B cell (primary cell): ENCODE results near the gene SMCR8. TPM values are rescaled to one million over a fixed set of nuclear protein-coding genes. Genes with fewer than 3 reads are reported as not detected.

Source experiments
- ATAC-seq: fragments of 200-7000 bp; cut with Tn5 transposase; one replicate; pipeline ENCODE4 v1.10.0; 2021; ENCODE audit warnings: low read depth, mild to moderate bottlenecking, moderate number of reproducible peaks, moderate library complexity
- CTCF ChIA-PET: fragments of 350-600 bp; sonication (Branson Sonifier 250); formaldehyde crosslinking; loops from one replicate; lab custom pipeline; 2021; ENCODE audit warnings: antibody characterized with exemption, inconsistent platforms; lab: Charles Lee
- POLR2A ChIA-PET: fragments of 350-600 bp; sonication (Branson Sonifier 250); formaldehyde crosslinking; loops from one replicate; lab custom pipeline; 2021; ENCODE audit warnings: antibody characterized with exemption; lab: Charles Lee
- DNase-seq: peaks from one replicate; pipeline ENCODE4 v3.0.0; 2013
- H2AFZ ChIP-seq: 2 replicates; pipeline ENCODE4 v1.6.1; 2012; ENCODE audit warnings: mild to moderate bottlenecking, low read depth, low read length; ENCODE audit not compliant: insufficient read depth, poor library complexity, severe bottlenecking
- H3K27ac ChIP-seq, 2 donors: 1 replicate in 1 of 2; 2 replicates in 1 of 2; pipeline ENCODE4 v1.5.1; 2012 to 2013; ENCODE audit warnings: low read length in 2 of 2, mild to moderate bottlenecking in 2 of 2, moderate library complexity in 1 of 2
- H3K27me3 ChIP-seq, 4 experiments: fragments of 200-600 bp in 1 of 4; sonication (generic) in 1 of 4; replicated peaks in 1 of 4; 1 replicate in 2 of 4; 2 replicates in 2 of 4; pipeline versions ENCODE4 v1.6.1 to v1.7.0; 2013 to 2016; ENCODE audit warnings: low read length in 3 of 4, mild to moderate bottlenecking in 2 of 4, mixed read lengths in 1 of 4, moderate library complexity in 1 of 4; ENCODE audit not compliant: insufficient read depth in 4 of 4, control insufficient read depth in 3 of 4; ENCODE audit errors: control extremely low read depth in 1 of 4
- H3K36me3 ChIP-seq, 2 experiments: replicated peaks in 1 of 2; 1 replicate in 1 of 2; 2 replicates in 1 of 2; pipeline versions ENCODE4 v1.6.1 to v1.7.1; 2013; ENCODE audit warnings: low read length in 1 of 2; ENCODE audit not compliant: insufficient read depth in 2 of 2, control insufficient read depth in 1 of 2; ENCODE audit errors: control extremely low read depth in 1 of 2, extremely low read depth in 1 of 2
- H3K4me1 ChIP-seq, 2 donors: fragments of 200-600 bp in 1 of 2; sonication (generic) in 1 of 2; 1 replicate in 1 of 2; 2 replicates in 1 of 2; pipeline versions ENCODE4 v1.5.1 to v1.6.1; 2013 to 2017; ENCODE audit warnings: low read length in 2 of 2; ENCODE audit not compliant: control insufficient read depth in 2 of 2, insufficient read depth in 2 of 2
- H3K4me2 ChIP-seq: replicated peaks from 2 replicates; pipeline ENCODE3; 2012; ENCODE audit warnings: mild to moderate bottlenecking, low read depth, low read length; ENCODE audit not compliant: poor library complexity, severe bottlenecking
- H3K4me3 ChIP-seq, 5 experiments: fragments of 200-600 bp in 1 of 5; sonication (generic) in 1 of 5; 1 replicate in 3 of 5; 2 replicates in 2 of 5; pipeline versions ENCODE4 v1.5.1 to v1.7.0; 2011 to 2016; ENCODE audit warnings: low read length in 4 of 5, mild to moderate bottlenecking in 4 of 5, low read depth in 2 of 5, control low read depth in 1 of 5, moderate library complexity in 1 of 5; ENCODE audit not compliant: insufficient read depth in 1 of 5; ENCODE audit errors: control extremely low read depth in 1 of 5, extremely low read depth in 1 of 5
- H3K79me2 ChIP-seq: fragments of 200-600 bp; sonication (generic); one replicate; pipeline ENCODE4 v1.6.0; 2016; ENCODE audit warnings: low read length; ENCODE audit not compliant: control insufficient read depth, insufficient read depth
- H3K9ac ChIP-seq: fragments of 200-600 bp; sonication (generic); 2 replicates; pipeline ENCODE4 v1.6.1; 2017; ENCODE audit warnings: mild to moderate bottlenecking, low read length, moderate library complexity
- H3K9me3 ChIP-seq, 3 donors: one replicate each; pipeline versions ENCODE4 v1.6.1 to v1.7.1; 2013; ENCODE audit warnings: low read length in 2 of 3; ENCODE audit not compliant: control insufficient read depth in 2 of 3, insufficient read depth in 1 of 3; ENCODE audit errors: control extremely low read depth in 1 of 3
- H4K20me1 ChIP-seq: 2 replicates; pipeline ENCODE4 v1.6.0; 2012; ENCODE audit warnings: mild to moderate bottlenecking, low read length; ENCODE audit not compliant: insufficient read depth, control insufficient read depth, poor library complexity, severe bottlenecking
- H3K27ac Mint-ChIP-seq: one replicate; pipeline ENCODE4 v1.8.0; 2021; ENCODE audit warnings: mixed read lengths
- H3K27me3 Mint-ChIP-seq: one replicate; pipeline ENCODE4 v1.8.0; 2021; ENCODE audit warnings: mixed read lengths
- H3K4me1 Mint-ChIP-seq: one replicate; pipeline ENCODE4 v1.8.0; 2021; ENCODE audit warnings: mixed read lengths
- H3K4me3 Mint-ChIP-seq: one replicate; pipeline ENCODE4 v1.8.0; 2021; ENCODE audit warnings: mixed read lengths
- H3K9me3 Mint-ChIP-seq: one replicate; pipeline ENCODE4 v1.8.0; 2022; ENCODE audit warnings: mixed read lengths; ENCODE audit not compliant: insufficient read depth
- CTCF ChIP-seq: fragments of 200-600 bp; IDR thresholded peaks from one replicate; pipeline ENCODE4 v1.8.0; 2022; ENCODE audit warnings: antibody characterized with exemption, mild to moderate bottlenecking
- EZH2 ChIP-seq: IDR thresholded peaks from 2 replicates; pipeline ENCODE4 v1.6.1; 2012; ENCODE audit warnings: borderline replicate concordance, low read depth, mild to moderate bottlenecking, moderate library complexity, low read length; ENCODE audit not compliant: insufficient read depth, poor library complexity, severe bottlenecking
- WGBS: methylation state at CpG from one replicate; pipeline ENCODE4 v1.1.5; 2013; ENCODE audit warnings: missing lambda C conversion rate; ENCODE audit not compliant: insufficient coverage; 5-methylcytosine and 5-hydroxymethylcytosine counted together
- intact Hi-C: fragments of 100-400 bp; cut with micrococcal nuclease; formaldehyde crosslinking; loops from one replicate; pipeline ENCODE4 v1.10.0; 2022
- polyA plus RNA-seq: library from polyadenylated mRNA; depleted of rRNA; stranded (reverse); fragments of >200 nt; gene quantifications from 2 replicates; pipeline ENCODE4 v1.2.3, GENCODE V29; 2012
- total RNA-seq, 2 donors: library from RNA; stranded (reverse); fragments of 120-200 nt in 1 of 2; gene quantifications; 1 replicate in 1 of 2; 2 replicates in 1 of 2; pipeline versions ENCODE4 v1.2.3 to v1.2.4, GENCODE V29; 2013 to 2022

SMCR8 gene
- total and polyA plus RNA-seq, 2 donors (not counting 1 experiment from before 2014, with no cell fraction given), result 16.2 to 48.0 TPM

- 100% methylated on average over 1 of the region's 5 CpGs for WGBS
- H3K9ac ChIP-seq, result no peak overlapping the region
- Mint-ChIP-seq H3K4me3 (no peak overlapping the region), H3K27me3 (no peaks in the 10 kb centered on the region), H3K9me3 (no peaks in the 10 kb centered on the region), H3K4me1 (peaks cover 67% of the 10 kb centered on the region), H3K27ac (no peak overlapping the region)
- ChIA-PET CTCF (interaction anchor here (1.0 kb wide), 1 partner anchor 73 kb away, joined by 3 read pairs; no protein-coding TSS in a partner anchor), POLR2A (no interaction called here)
- intact Hi-C loops, result no loop called here
- H3K27ac ChIP-seq, result no peak overlapping the region
- ATAC-seq (no peak), DNase-seq (no peak)
- H3K9me3 ChIP-seq, result peaks cover 0 to 12% (median 0%) of the 10 kb centered on the region in 3 donors
- H3K36me3 ChIP-seq, result peaks cover 0 to 81% of the 10 kb centered on the region in 2 experiments
- no peak overlapping the region for H2AFZ ChIP-seq
- no peak overlapping the region for H3K4me2 ChIP-seq
- H3K27me3 ChIP-seq, result no peaks in the 10 kb centered on the region
- no peak for TF ChIP-seq EZH2
- TF ChIP-seq CTCF, result no peak
- H3K4me1 ChIP-seq, result peaks cover 31 to 59% of the 10 kb centered on the region in 2 donors
- H4K20me1 ChIP-seq, result peaks cover 95% of the 10 kb centered on the region
- no peak overlapping the region for H3K4me3 ChIP-seq
- H3K79me2 ChIP-seq, result peaks cover 71% of the 10 kb centered on the region
Measured at GRCh38 chr17:18321309-18321708, 6.2 kb downstream of the SMCR8 start.

GRCh38 chr17:18322522-18322921, 7.4 kb downstream of the SMCR8 start:
- H3K27me3 Mint-ChIP-seq, result no peaks in the 10 kb centered on the region
- no peak overlapping the region for H3K4me2 ChIP-seq
- ATAC-seq (no peak), DNase-seq (no peak)
- H3K9me3 Mint-ChIP-seq, result no peaks in the 10 kb centered on the region
- no peak overlapping the region for H3K4me3 Mint-ChIP-seq
- ChIA-PET CTCF (no interaction called here), POLR2A (no interaction called here)
- intact Hi-C loops, result no loop called here
- peaks cover 87% of the 10 kb centered on the region for H4K20me1 ChIP-seq
- H3K36me3 ChIP-seq, result peaks cover 0 to 82% of the 10 kb centered on the region in 2 experiments
- 99% methylated on average over 12 of the region's 12 CpGs for WGBS
- H3K9me3 ChIP-seq, result peaks cover 0 to 6% (median 0%) of the 10 kb centered on the region in 3 donors
- H3K9ac ChIP-seq, result no peak overlapping the region
- TF ChIP-seq EZH2 (no peak), CTCF (no peak)
- H3K4me1 ChIP-seq, result peaks cover 19 to 47% of the 10 kb centered on the region in 2 donors
- H3K27ac Mint-ChIP-seq, result no peak overlapping the region
- H3K27ac ChIP-seq, result no peak overlapping the region
- peaks cover 59% of the 10 kb centered on the region for H3K79me2 ChIP-seq
- no peak overlapping the region for H2AFZ ChIP-seq
- H3K4me3 ChIP-seq, result no peak overlapping the region
- no peaks in the 10 kb centered on the region for H3K27me3 ChIP-seq
- peaks cover 60% of the 10 kb centered on the region for H3K4me1 Mint-ChIP-seq
